HG03135 (cell line): ENCODE results near the gene SMYD5.
"Not testable (repeated sequence)": the region's sequence is repeated elsewhere in the genome, so short reads cannot be mapped to it uniquely, and the experiment has no call there.

ENCODE experiments used
- ATAC-seq: cut with Tn5 transposase; IDR thresholded peaks from one replicate; pipeline ENCODE4 v1.9.1; 2021; ENCODE audit warnings: mild to moderate bottlenecking, moderate library complexity; ENCODE audit not compliant: unreplicated experiment

Gene SMYD5

DNA sequence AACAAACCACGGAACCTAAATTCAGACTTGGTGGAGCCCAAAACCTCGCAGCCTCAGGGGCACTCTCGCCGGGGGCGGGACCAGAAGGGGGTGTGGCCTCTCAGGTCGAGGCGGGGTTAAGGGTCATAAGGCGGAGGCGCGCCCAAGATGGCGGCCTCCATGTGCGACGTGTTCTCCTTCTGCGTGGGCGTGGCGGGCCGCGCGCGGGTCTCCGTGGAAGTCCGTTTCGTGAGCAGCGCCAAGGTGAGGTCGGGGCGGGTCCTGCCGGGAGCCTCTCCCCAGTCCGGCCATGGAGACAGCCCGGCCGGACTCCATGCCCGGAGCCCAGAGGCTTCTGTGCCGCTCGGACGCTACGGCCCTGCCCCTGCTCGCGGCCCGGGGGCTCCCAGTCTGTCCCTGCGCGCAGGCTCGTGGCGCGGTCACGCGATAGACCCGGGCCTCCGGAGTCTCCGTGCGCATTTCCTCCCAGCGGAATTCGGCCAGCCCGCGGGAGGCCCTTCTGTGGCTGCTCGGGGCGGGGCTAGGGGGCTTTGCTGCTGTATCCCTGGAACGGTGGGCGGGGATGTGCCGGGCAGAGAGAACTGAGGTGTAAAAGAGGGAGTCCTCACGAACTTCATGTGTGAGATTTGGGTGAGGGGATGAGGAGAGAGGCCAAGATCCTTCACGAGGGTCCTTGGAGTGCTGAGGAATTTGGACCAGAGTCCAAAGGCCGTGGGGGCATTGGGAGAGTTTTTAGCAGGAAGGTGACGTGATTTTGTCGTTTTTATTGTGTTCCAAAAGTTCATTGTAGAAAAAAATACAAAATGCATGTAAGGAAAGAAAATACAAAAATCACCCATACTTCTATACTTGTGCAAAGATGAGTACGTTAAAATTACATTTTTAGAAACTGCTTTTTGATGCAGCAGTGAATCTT is at the start of gene SMYD5:
Gene SMYD5 (plus strand): TSS at position 126 of the 916 bp plus-strand sequence. CDS start 22 bp downstream, at position 148.
- ATAC-seq, result peak; percentile 92

DNA sequence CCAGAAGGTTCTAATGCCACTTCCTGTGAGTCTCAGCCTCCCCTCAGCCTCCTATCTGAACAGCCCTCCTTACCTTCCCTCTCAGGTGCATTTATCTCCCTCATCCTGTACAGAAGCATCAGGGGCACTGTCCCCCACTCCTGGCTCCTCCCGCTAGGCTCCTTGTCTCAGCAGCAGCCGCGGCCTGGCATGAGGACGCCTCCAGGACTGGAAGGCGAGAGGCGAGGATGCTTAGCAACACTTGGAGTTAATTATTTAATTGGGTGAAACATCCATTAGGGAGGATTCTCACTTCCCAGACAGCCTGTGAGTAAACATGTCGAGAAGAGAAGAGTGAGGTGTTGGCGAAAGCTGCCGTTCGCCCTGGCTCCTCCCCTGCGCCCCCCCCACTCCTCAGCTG is 48.1 kb upstream of the SMYD5 start:
- ATAC-seq, result not testable (repeated sequence)

DNA sequence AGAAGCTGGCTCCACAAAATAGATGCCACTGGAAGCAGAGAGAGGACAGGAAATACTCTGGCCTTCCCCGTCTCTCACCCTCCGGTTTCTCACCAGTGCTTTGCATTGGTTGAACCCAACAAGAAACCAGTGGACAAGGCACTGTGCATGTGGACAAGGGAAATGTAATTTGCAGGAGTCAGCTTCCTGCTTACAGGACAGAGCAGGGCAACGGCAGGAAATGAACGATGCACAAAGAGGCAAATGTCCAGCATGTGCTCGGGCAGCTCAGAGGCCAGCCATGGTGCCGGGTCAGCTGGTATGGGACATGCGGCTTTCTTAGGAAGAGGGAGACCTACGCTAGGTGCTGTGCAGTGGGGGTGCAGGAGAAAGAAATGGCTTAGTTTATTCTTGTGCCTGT is 47.2 kb upstream of the SMYD5 start:
- not testable (repeated sequence) for ATAC-seq

DNA sequence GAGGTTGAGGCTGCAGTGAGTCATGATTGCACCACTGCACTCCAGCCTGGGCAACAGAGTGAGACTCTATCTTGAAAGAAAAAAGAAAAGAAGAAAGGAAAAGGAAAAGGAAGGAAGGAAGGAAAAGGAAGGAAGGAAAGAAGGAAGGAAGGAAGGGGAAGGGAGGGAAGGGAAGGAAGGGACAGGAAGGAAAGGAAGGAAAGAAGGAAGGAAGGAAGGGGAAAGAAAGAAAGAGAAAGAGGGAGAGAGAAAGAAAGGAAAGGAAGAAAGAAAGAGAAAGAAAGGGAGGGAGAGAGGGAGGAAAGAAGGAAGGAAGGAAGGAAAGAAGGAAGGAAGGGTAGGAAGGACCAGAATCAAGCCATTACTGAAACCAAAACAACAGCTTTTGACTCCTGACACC is 45.7 kb upstream of the SMYD5 start:
- ATAC-seq, result not testable (repeated sequence)

DNA sequence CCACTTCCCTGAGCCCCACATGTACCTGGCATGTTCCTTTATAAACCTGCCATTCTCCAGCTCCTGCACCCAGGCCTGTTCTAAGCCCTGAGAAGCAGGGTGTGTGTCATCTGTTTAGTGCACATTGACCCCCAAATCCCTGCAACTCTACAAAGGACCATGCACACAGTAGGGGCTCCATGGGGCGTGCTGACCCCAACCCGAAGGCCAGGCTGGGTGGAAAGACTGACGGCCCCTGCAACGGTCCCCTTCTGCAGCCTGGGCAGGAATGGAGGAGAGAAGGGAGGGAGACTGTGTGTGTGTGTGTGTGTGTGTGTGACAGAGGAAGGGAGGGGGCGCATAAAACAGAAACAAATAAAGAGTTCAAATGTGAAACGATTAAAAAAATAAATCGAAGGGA is 43.7 kb upstream of the SMYD5 start:
- not testable (repeated sequence) for ATAC-seq

DNA sequence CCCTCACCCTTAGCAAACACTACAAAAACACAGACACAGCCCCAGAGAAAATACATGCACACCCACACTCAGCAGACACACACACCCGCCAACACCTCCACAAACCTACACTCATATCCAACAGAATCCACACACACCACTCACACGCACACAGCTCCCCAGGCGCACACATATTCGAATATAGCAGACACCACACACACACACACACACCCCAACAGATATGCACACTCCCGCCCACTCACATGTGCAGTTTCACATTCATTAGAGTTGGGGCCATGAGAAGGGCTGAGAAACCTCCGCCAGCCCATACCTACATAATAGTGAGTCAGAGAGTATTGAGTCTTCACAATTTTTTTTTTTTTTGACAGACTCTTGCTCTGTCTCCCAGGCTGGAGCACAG is 41.1 kb upstream of the SMYD5 start:
- no peak for ATAC-seq

DNA sequence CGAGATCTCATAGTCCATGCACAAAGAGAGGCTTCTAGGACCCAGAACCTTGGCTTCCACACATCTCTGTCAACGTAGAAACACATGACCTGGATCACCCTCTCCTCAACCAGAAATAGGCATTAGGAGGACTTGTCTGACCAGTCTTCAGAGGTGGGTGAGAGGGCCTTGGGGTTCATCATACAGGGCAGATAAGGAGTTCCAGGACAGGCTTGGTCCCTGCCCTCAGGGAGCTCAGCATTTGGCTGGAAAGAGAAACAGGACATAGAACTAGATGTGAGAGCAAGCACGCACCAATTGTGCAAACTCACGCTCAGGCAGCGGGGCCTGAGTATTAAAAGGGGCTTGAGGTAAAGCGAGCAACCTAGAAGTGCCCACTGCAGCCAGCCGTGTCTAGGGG is 40.3 kb upstream of the SMYD5 start:
- no peak for ATAC-seq

DNA sequence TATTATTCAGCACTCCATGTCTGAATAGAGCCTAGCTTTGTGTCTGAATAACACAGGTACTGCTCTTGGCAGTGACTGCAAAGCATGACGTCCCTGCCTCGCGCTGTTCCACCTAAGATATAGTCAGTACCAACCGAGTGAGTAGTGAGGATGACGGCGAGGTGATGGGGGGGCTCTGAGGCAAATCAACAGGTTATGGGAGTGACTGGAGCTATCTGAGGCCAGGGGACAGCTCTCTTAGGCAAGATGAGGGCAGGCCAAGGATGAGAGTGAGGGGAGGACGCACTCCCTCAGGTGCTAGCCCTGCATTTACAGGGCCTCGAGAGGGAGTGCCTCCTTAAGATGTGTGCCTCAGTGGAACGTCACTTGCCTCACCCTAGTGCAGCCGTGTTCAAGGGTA is 39.8 kb upstream of the SMYD5 start:
- no peak for ATAC-seq

DNA sequence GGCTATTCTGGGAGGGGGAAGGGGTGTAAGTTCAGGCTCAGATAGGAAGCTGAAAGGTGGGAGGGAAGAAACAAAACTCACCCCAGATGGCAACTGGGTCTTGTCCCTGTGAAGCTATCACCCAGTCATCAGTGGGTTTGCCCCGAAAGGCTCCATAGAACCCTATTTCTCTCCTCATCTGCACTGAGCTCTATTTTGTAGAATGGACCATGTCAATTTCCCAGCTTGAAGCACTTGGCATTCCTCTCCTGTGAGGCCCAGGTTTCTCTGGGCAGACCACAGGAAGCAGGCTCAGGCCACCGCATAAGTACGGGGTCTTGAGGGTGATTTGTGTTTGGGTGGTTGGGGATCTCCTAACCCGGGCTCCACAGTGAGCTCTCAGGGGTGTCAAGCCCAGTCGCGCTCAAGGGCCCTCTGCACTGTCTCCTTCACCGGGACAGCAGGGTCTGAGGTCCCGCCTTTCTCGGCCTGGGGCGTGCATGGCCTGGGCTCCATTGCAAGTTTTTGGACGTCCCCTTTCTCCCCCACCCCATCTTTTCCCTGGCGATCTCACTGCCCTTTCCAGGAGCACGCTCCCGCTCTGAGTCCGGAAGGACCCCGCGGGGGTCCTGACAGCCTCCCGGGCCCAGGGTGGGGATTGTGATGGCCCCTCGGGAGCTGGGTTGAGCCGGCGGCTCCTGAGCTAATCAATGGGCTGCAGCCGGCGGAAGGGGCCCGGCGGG is 38.9 kb upstream of the SMYD5 start:
- ATAC-seq, result no peak

DNA sequence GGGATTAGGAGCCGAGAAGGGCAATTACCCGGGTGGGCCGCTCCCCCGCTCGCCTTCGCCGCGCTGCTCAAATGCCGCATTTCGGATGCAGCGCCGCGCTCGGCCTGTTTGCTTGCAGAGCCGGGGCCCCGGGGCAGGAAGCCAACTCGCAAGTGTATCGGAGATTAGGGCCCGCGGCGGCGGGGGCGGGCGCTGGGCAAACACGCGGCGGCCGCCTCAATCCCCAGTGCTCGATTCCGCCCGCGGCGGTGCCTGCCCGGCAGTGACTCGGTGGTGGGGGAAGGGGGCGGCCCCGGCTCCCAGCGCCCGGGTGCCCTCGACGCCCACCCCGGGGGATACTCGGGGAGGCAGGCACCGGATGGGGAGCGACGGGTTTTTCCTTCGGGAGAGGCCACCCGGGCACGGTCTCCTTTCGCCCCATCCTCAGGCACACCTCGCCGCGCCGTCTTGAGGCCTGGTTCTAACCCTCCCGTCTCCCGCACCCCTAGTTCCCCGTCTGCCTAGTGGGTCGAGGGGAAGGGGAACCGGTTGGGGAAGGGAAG is 38.3 kb upstream of the SMYD5 start:
- ATAC-seq, result no peak

DNA sequence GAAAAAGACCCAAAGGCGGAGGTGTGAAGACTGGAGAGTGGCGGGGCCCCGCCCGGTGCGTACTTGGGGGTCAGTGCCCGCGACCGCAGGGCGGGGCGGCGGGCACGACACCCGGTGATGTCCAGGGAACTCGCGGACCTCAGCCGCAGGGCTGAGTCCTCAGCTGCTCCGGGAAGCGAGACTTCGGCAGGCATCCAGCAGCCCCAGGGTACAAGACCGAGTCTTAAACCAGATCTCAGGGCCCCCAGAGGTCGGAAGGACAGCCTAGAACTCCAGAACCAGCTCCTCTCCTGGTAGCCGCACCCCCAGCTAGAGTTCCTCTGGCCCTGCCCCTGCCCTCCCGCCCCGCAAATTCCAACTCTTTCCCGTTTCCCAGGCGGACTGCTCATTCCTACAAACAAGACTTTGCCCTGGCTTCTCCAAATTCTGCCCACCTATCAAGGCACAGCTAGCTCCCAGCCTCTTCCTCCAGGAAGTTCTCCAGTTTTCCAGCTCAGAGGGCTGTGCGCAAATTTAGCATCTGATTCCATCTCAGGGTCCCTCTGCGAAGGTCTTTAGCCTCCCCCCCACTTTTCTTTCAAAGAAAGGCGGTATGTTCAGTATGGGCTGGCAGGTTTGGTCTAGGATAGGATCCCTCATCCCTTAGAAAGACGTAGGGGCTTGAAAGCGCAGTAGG is 37.7 kb upstream of the SMYD5 start:
- no peak for ATAC-seq

DNA sequence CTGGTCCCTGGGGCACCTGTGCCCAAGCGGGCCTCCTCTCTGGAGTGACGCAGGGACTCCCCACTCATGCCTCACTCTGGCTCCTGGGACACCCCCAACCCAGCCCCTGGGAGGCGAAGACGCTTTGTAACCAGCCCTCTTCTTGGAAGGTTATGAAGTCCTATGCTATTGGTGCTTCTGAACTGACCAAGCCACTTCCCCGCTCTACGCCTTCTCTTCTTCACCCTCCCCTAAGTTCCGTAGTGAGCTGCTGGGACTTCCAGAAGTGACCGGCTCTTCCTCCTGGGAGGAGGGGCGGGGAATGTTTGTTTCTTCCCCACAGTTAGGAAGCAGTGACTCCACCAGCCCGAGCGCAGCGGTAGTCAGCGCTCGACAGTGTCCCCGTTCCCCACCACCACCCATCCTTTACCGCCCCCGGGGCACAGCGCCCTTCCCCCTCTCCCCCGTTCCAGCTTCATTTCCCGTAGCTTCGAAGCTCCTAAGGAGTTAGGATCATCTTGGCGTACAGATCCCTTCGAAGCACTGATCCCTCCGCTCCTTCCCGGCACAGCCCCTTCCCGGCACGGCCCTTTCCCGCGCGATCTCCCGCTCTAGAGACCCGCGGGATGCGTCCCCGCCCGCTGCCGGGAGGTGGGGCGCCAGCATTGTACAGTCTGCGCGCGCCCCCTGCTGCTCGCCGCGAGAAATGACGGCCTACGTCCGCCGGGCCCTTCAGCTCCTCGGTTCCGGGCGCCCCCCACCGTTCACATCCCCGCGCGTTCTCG is 37.0 kb upstream of the SMYD5 start:
- peak; percentile 90 for ATAC-seq

DNA sequence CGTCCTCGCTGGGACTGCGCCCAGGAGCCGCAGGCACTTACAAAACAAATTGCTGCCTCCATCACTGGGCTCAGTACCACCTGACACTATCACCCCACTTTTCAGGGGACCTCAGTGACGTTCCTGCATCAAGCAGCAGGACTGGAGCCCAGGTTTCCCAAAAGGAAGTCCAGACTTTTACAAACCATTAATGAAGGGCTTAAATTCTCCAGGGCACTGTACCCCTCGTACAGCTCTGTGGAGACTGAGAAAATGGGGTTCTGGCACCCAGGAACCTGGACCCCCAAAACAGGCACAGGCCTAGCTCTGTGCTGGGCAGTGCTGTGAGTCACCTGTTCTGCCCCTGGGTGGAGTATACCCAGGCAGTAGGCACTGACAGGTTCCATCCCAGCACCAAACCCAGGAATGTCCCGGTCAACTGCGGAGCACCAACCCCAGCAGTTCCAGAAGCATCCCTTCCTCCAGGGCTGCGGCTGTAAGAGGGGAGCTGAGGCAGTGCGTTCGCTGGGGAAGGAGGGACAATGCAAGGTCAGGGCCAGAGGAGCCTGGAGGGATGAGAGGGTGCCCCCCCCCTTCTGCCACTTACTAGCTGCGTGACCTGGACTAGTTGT is 36.3 kb upstream of the SMYD5 start:
- no peak for ATAC-seq

DNA sequence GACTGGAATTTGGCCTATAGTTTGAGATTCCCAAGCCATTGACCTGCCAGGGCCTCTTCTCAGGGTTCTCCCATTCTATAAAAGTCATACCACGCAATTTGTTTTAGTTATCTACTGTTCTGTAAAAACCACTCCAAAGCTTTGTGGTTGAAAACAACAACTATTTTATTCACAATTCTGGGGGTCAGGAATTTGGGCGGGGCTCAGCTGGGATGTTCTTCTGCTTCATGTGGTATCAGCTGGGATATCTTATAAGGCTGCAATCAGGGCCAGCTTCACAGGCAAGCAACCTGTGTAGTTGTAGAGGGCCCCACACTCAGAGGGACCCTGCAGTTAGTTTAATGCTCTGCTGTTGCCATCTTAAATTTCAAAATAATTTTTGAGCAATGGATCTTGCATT is 28.1 kb upstream of the SMYD5 start:
- ATAC-seq, result no peak

DNA sequence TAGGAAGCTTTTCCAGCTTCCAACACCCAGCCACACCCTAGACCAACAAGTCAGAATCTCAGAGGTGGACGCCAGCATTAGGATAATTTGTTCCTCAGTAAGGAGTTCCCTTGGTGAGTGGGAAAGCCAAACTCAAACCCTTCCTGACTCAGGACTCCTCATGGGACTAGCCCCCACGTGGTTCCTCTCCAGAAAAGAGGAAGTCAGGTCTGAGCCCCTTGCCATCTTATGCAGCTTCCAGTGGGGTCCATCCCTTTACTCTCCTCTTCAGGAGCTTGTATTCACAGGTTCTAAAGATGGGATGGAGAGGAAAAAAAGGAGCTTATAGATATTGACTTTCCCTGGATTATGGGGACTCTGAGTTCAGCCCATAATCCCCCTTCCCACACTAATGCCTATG is 26.5 kb upstream of the SMYD5 start:
- ATAC-seq, result no peak

DNA sequence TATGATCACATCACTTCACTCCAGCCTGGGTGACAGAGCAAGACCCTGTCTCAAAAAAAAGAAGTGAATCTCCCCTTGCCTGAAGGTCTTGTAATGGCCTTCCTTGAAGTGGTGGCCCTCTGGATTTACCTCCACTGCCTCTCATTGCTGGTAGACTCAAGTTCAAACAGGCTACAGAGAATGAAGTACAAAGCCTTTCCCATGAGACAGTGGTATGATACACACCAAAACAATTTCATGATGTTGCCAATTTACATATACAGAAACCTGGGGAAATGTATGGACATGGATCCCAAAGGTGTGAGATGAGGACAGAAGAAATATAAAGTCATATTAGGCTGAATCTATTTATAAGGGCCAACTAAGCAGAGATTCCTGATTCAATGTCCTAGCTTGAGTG is 16.5 kb upstream of the SMYD5 start:
- no peak for ATAC-seq

DNA sequence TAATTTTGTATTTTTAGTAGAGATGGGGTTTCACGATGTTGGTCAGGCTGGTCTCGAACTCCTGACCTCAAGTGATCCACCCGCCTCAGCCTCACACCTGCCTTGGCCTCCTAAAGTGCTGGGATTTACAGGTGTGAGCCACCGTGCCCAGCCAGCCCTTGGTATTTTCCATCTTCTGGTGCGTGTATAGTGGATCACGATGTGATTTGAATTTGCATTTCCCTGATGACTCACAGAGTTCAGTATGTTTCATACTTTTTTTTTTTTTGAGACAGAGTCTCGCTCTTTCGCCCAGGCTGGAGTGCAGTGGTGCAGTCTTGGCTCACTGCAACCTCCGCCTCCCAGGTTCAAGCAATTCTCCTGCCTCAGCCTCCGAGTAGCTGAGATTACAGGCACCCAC is 13.8 kb upstream of the SMYD5 start:
- ATAC-seq, result not testable (repeated sequence)

DNA sequence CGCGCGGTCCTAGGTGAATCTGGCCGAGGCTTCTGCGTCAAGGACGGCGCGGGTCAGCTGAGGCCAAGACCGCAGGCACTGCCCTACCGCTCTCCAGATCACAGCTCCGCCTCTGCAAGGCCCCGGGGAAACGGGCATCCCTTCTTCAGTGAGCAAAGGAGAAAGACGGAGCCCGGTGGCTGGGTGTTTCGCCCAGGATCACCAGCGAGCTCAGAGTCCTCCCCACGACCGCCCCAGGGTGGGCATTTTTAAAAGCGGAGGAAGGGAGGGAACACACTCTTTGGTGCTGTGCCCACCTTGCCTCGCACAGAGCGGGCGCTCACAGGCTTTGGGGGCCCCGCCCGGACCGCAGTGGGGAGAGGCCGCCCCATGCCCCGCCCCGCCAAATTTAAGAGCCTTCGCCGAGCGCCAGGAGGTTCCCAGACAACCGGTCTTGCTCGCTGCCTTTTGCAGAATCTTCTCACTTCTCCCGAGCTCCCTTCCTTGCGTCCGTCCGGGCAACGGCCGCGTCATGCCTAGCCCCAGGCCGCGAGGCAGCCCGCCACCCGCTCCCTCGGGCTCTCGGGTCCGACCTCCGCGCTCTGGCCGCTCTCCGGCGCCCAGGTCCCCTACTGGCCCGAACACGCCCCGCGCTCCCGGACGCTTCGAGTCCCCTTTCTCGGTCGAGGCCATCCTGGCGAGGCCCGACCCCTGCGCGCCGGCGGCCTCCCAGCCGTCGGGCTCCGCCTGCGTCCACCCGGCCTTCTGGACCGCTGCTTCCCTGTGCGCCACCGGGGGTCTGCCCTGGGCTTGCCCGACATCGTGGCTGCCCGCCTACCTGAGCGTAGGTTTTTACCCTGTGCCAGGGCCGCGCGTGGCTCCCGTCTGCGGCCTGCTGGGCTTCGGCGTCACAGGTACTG is 11.6 kb upstream of the SMYD5 start, which contains the start of gene NOTO:
Gene NOTO (plus strand): TSS at position 419 of the 899 bp plus-strand sequence. CDS start 93 bp downstream, at position 512.
- ATAC-seq, result no peak
